ENCODE results near the gene TNNT3.

TNNT3 gene

GRCh38 chr11:1924181-1924580 lies 4.7 kb downstream of the TNNT3 start:
- DNase-seq, result no peak

- DNase-seq, result no peak
Measured at GRCh38 chr11:1924646-1925372, 5.3 kb downstream of the TNNT3 start.

- DNase-seq, result no peak
Measured at GRCh38 chr11:1925373-1926155, 6.1 kb downstream of the TNNT3 start.

GRCh38 chr11:1926156-1927025 lies 6.9 kb downstream of the TNNT3 start:
- DNase-seq, result no peak

GRCh38 chr11:1927026-1927847 lies 7.7 kb downstream of the TNNT3 start:
- no peak for DNase-seq

GRCh38 chr11:1927848-1928469 lies 8.5 kb downstream of the TNNT3 start:
- no peak for DNase-seq

- DNase-seq, result no peak
Measured at GRCh38 chr11:1928470-1928890, 9.0 kb downstream of the TNNT3 start.

- no peak for DNase-seq
Measured at GRCh38 chr11:1928891-1929541, 9.5 kb downstream of the TNNT3 start.

GRCh38 chr11:1929621-1930461 lies 10.3 kb downstream of the TNNT3 start:
- DNase-seq, result no peak

- DNase-seq, result no peak
Measured at GRCh38 chr11:1930462-1930830, 10.9 kb downstream of the TNNT3 start.

- no peak for DNase-seq
Measured at GRCh38 chr11:1931341-1932104, 12.0 kb downstream of the TNNT3 start.

GRCh38 chr11:1932105-1932480 lies 12.6 kb downstream of the TNNT3 start:
- DNase-seq, result no peak

- no peak for DNase-seq
Measured at GRCh38 chr11:1932681-1933080, 13.2 kb downstream of the TNNT3 start.

GRCh38 chr11:1933416-1934334 lies 14.2 kb downstream of the TNNT3 start:
- no peak for DNase-seq

- DNase-seq, result no peak
Measured at GRCh38 chr11:1934335-1935155, 15.0 kb downstream of the TNNT3 start.

- no peak for DNase-seq
Measured at GRCh38 chr11:1935156-1936071, 15.9 kb downstream of the TNNT3 start.
